SK-N-DZ (cell line): ENCODE measurements around the gene NOP14.
"Not testable (repeated sequence)": the region's sequence is repeated elsewhere in the genome, so short reads cannot be mapped to it uniquely, and the experiment has no call there.

Experiments
- DNase-seq: peaks from one replicate; pipeline ENCODE4 v3.0.0-alpha.2; 2015; ENCODE audit warnings: low spot score

The NOP14 gene

GRCh38 chr4:2931512-2932301, 31.5 kb downstream of the NOP14 start:
- DNase-seq: no peak

GRCh38 chr4:2930758-2931511, 32.3 kb downstream of the NOP14 start:
- DNase-seq: no peak

GRCh38 chr4:2930135-2930757, 33.0 kb downstream of the NOP14 start:
- DNase-seq: no peak

- DNase-seq: no peak
Observed at GRCh38 chr4:2929469-2929868, 33.7 kb downstream of the NOP14 start.

GRCh38 chr4:2928242-2929176, 34.7 kb downstream of the NOP14 start:
- no peak for DNase-seq

GRCh38 chr4:2927696-2928075, 35.5 kb downstream of the NOP14 start:
- DNase-seq: no peak

- no peak for DNase-seq
Observed at GRCh38 chr4:2927016-2927695, 36.0 kb downstream of the NOP14 start.

- DNase-seq: no peak
Observed at GRCh38 chr4:2925931-2926860, 37.0 kb downstream of the NOP14 start.

- no peak for DNase-seq
Observed at GRCh38 chr4:2925496-2925895, 37.7 kb downstream of the NOP14 start.

GRCh38 chr4:2924765-2925301, 38.4 kb downstream of the NOP14 start:
- DNase-seq: no peak

- DNase-seq: no peak
Observed at GRCh38 chr4:2924286-2924685, 38.9 kb downstream of the NOP14 start.

- no peak for DNase-seq
Observed at GRCh38 chr4:2923668-2924173, 39.5 kb downstream of the NOP14 start.

- DNase-seq: no peak
Observed at GRCh38 chr4:2923141-2923551, 40.1 kb downstream of the NOP14 start.

GRCh38 chr4:2922453-2923101, 40.6 kb downstream of the NOP14 start:
- not testable (repeated sequence) for DNase-seq

GRCh38 chr4:2918714-2919113, 44.5 kb downstream of the NOP14 start:
- DNase-seq: not testable (repeated sequence)

- not testable (repeated sequence) for DNase-seq
Observed at GRCh38 chr4:2918300-2918699, 44.9 kb downstream of the NOP14 start.

GRCh38 chr4:2916696-2917095, 46.5 kb downstream of the NOP14 start:
- DNase-seq: not testable (repeated sequence)

GRCh38 chr4:2915789-2916188, 47.4 kb downstream of the NOP14 start:
- DNase-seq: no peak
